NCI-H128 (cell line): ENCODE measurements around the gene RBM38.
"Not testable (repeated sequence)": the region's sequence is repeated elsewhere in the genome, so short reads cannot be mapped to it uniquely, and the experiment has no call there.

Experiments
- DNase-seq: peaks from one replicate; lab custom pipeline; 2025; ENCODE audit not compliant: unreplicated experiment; lab: John Stamatoyannopoulos, UW

Gene RBM38

DNA sequence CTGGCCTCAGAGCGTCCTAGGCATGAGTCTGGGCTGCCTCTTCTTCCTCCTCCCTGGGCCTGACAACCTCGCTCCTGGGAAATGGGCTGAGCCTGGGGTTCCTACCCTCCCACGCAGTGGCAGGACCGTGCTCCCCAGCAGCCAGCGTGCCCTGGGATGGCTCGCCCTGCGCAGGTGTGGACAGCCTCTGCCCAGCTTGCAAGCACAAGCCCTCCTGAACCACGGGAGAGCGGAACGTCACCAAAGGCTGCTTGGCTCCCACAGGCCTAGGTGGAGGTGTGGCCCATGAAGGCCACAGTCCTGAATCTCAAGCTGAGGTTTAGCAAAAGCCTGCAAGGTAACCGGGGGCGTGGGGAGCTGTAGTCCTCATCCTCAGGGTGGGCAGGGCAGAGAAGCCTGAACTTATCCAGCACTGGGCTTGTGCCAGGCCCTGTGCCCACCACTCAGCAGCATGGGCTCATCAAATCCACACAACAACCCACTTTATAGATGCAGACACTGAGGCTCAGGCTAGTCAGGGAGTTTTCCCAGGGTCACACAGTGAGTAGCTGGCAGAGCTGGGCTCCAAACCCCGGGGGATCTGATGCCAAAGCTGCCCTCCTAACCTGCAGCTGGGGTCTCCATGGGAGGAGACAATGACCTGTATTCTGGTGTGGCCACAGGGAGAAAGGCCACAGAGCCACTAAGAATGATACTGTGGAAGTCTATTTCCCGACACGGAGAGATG, 25.3 kb downstream of the RBM38 start:
- no peak for DNase-seq

DNA sequence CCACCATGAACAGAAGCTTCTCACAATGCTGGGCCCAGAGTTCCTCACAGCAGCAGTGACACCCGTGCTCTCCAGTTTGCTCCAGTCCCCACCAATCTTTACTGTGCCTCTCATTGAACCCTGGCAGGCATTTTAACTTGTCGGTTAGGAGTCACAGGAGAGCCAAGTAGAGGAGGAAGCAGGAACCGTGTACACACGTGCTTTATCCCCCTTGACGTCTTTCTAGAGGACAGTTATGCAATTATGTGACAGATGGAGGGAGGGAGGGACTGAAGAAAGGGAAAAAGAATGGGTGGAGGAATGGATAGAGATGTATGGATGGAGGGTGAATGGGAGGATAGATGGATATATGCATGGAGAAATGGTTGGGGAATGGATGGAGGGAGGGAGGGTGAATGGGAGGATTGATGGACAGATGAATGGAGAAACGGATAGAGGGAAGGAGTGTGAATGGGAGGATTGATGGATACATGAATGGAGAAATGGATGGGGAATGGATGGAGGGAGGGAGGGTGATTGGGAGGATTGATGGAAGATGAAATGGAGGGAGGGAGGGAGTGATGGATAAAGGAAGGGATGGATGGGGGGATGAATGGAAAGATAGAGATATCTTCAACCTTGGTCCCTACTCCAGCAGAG, 26.0 kb downstream of the RBM38 start:
- no peak for DNase-seq

DNA sequence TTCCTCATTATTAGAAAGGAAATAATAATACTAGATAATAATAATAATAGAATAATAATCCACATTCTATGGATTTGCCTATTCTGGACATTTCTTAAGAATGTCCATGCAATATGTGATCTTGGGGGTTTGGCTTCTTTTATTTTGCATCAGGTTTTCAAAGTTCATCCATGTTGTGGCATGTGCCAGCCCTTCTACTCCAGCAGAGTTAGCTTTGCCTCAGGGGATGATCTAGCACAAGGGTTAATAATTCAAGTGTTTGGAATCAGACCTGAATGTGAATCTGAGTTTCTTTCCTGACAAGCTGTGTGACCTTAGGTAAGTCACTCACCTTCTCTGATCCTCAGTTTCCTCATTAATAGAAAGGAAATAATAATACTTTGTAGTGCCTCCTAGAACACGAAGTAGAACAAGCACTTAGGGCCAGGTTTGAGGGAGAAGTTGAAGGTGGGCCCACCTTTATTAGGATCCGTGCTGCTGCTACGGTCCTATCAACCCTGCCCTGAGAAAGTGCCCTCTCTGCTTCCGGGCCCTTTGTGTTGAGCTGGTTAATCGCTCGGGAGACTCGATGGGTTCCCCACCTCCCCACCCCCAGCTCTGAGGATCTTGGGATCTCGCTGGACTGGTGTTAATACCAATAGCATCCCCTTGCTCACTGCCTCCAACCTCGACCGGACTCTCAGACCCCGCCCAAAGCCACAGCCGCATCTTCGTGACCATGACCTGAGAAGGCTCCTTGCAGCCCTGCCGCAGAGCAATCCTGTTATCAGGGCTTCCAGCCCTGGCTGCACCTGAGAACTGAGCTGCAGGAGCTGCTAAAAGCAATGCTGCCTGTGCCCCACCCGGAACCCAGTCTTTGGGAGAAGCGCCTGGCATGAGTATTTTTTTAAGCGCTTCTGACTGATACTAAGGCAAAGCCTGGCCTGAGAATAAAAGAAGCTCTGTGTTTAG, 26.9 kb downstream of the RBM38 start:
- DNase-seq, result no peak

DNA sequence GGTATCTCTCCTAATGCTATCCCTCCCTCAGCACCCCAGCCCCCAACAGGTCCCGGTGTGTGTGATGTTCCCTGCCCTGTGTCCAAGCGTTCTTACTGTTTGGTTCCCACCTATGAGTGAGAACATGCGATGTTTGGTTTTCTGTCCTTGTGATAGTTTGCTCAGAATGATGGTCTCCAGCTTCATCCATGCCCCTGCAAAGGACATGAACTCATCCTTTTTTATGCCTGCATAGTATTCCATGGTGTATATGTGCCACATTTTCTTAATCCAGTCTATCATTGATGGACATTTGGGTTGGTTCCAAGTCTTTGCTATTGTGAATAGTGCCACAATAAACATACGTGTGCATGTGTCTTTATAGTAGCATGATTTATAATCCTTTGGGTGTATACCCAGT, 28.3 kb downstream of the RBM38 start:
- DNase-seq, result not testable (repeated sequence)

DNA sequence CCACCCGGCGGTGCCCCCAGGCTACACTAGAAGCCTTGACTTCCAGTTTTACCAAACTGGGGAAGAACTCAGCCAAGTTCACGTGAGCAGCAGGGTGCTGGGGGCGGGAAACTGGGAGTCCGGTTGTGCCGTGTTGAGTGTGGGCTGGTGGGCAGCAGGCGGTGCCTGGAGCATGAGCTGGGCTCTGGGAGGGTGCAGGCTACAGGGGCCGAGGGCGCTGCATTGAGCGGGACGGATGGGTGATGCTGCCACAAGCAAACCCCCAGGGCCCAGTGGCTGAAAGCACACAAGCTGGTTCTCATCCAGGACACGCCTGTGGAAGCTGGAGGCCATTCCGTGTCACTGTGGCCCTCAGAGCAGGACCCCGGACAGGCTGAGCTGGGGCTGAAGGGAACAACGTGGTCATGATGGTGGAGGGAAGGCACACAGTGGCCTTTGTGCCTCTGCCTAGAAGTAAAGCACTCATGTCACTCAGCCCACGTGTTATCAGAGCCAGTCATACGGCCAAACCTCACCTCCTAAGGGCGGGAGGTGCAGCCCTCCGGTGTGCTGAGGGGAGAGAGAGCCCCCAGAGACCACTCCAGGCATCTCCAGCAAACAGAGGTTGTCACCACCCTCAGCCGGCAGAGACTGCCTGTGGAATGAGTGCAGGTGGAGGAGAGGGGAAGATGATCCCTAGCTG, 29.5 kb downstream of the RBM38 start:
- DNase-seq, result no peak

DNA sequence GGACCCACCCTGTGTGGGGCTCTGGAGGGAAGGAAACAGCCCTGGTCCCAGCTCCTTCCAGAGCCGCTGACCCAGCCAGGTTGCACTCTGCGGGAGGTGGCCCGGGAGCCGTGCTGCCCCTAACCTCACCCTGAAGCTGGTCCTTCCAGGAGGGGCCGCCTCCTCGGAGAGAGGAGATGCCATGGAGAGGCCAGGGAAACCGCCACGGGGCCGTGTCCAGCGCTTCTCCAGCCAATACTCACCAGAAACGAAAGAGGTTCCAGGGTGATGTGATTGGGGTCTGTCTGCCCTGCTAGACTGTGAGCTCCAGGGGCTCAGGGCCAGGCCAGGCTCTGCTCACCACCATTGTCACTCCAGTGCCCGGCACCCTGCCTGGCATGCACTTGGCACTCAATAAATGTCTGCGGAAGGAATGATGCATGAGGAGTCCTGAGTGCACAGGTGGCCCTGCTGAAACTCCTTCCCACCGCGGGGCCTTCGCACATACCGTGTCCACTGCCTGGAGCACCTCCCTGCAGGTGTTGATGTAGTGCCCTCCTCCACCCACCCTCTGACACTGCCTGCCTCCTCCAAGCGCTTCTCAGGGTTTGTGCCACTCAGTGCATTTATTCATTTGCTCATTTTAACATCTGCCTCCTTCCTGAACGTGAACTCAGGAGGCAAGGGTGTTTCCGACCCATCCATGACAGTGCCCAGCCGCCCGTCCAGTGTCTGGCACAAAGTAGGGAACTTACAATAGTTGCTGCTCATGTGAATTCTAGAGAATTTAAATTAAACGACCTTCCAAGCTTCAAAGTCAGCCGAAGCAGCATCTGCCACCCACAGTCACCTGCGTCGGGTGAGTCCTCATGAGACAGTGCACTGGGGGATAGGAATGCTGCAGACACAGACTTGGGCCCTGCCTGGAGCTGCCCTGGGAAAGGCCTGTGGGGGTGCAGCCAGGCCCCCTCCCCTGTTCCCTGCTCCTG, 30.3 kb downstream of the RBM38 start:
- DNase-seq, result no peak

DNA sequence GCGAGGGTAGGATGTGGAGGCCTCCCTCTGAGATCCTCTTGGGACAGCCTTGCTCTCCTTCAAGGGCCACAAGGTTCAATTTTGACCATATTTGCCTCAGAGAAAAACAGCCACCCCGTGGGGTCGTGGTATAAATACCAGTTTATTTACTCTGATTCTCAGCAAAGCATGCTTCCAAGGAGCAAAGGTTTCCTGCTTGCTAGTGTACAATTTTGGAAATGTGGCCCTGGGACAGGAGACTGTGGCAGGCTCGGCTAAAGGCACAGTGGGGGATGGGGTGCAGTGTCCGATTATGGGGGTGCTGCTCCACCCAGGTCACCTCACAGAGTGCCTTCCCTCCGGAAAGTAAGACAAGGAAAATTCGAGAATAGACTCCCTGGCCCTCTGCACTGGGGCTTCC, 31.1 kb downstream of the RBM38 start:
- DNase-seq, result no peak

DNA sequence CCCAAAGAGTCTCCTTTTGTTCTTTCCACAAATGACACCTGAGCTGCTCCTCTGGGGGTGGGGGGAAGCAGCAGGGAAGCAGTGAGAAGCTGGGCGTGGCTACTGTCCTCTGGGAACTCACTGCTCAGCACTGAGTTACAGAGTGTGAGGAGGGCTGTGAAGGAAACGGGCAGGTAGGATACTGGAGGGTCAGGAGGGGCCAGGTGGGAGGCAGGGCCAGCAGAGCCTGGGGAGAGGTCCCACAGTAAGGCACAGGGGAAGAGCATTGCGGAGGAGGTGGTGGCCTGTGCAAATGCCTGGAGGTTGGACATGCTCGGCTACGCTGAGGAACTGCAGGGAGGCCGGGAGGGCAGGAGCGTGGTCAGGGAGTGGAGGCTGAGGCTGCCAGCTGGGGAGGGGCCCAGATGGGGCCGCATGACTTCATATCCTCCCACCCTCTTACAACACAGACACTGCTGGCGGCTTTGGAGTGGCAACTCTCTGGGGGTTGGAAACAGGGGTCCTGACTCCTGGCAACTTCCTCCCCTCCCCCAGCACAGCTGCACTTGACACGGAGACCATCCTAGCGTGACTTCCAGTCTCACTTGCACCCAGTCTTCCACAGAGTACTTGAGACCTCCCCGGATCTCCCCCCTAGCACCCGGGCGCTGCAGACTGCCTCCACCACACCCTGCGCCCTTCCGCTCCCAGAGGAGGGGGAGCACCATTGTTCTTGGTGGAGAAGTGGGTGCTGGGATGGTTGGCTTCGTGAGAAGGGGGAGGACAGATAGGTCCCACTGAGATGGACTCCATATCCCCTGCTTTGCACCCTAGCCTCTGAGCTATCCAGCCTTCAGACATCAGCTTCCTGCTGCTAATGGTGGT, 34.2 kb downstream of the RBM38 start:
- DNase-seq, result no peak

DNA sequence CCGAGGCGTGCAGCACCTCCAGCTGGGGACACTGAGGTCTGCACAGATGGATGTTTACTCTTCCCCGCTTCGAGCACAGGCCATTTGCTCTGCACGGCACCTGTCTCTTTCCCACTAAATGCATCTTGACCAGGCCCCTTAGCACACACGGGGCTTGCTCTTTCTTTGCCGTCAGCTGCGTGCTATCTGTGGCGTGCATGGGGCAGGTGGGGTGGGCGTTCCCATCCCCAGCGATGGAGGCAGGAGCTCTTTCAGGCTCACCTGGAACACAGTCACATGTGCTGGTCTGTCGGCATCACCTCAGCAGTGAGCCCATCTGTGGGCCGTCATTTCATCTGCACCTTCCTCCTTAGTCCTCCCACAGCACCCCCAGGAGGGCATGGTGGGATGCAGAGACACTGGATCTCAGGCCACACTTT, 35.1 kb downstream of the RBM38 start:
- no peak for DNase-seq

DNA sequence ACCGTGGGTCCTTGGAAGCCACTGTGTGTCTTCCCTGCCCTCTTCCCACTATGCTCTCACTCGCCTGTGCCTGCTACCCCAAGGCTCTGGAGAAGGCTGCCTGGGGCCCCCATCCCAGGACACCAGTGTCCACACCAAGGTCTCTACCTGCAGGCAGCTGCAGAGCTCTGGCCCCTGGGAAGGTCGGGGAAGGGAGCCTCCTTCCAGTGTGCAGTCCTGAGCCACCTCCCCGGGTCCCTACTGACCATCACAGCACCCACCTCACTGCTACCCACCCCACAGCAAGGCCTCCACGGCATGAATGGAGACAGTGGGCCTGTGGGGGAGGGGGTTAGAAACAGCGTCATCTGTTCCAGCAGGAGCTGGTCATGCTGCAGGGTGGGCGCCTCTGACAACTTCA, 35.6 kb downstream of the RBM38 start:
- no peak for DNase-seq

DNA sequence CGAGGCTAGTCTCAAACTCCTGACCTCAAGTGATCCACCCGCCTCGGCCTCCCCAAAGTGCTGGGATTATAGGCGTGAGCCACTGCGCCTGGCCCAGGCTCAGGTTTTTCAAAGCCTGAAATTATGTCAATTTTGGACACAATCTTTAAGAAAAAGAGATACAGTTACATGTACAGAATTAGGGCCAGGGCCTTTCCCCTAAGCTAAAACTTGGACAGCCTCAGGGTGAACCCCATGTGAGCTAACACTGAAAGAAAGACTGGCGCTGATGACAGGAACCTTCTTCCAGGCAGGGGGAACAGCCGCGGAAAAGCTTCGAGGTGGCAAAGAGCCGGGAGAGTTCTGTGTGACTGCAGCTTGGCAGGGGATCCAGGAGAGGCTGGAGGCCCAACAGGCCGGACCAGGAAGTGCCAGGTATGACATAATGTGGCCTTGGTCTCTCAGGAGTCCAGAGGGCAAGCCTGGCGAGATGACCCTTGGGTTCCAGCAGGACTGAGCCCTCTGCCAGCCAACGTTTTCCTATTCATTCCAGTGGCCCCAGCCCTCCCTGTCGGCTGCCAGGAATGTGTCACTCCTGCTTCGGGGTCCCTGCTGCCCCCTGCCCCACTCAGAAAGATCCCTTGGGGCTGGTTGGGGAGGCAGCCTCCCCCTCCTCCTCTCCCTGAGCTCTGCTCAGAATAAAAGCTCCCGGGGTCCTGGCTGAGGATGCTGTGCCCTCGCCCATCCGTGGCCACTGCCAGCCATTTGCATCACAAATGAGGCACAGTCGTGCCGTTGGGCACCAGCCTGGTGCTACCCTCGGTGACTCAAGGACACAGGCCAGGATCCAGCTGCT, 37.3 kb downstream of the RBM38 start:
- DNase-seq, result no peak

DNA sequence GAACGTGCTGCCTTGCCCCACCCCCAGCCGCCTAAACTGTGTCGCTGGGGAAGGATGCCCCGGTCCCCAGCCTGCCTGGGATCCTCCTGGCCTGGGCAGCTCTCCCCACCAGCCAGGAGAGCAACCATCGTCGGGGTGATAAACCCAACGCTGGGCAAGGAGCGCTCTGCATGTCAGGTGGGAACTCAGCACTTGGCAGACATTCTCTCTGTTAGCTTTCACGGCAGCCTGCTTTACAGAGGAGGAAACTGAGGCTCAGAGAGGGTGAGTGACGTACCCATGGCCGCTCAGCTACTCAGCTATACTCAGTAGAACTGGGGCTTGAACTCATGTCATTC, 37.9 kb downstream of the RBM38 start:
- DNase-seq, result no peak

DNA sequence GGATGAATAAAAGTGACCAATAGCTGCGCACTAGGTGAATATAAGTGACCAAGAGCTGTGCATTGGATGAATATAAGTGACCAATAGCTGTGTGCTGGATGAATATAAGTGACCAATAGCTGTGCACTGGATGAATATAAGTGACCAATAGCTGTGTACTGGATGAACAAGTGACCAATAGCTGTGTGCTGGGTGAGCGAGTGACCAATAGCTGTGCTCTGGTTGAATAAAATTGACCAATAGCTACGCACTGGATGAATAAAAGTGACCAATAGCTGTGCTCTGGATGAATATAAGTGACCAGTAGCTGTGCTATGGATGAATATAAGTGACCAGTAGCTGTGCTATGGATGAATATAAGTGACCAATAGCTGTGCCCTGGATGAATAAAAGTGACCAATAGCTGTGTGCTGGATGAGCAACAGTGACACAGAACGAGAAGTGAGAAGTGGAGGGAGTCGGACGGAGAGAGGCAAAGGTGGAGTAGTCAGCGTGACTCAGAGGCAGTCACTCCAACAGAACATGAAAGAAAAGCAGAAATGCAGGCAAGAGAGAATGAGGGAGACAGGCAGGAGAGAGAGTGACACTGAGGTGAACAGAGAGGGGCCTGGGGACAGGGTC, 38.5 kb downstream of the RBM38 start:
- DNase-seq, result no peak

DNA sequence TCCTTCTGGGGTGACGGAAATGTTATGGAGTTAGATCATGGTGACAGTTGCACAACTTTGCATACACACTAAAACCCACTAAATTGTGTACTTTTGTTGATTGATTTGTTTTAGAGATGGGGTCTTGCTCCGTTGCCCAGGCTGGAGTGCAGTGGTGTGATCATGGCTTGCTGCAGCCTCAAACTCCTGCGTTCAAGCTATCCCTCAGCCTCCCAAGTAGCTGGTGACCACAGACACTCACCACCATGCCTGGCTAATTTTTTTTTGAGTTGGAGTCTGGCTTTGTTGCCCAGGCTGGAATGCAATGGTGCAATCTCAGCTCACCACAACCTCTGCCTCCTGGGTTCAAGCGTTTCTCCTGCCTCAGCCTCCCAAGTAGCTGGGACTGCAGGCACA, 39.0 kb downstream of the RBM38 start:
- DNase-seq, result not testable (repeated sequence)

DNA sequence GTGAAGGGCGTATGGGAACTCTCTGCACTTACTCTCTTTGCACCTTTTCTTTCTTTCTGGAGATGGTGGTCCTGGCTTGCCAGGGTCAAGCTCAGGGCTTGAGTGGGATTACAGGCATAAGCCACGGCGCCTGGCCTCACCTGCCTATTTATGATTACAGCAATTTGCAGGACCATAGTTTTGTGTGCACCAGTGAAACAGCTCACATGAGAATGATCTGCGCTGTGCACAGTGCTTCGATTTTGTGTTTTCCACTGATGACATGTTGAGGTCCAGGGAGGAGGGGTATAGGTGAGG, 40.3 kb downstream of the RBM38 start:
- no peak for DNase-seq

DNA sequence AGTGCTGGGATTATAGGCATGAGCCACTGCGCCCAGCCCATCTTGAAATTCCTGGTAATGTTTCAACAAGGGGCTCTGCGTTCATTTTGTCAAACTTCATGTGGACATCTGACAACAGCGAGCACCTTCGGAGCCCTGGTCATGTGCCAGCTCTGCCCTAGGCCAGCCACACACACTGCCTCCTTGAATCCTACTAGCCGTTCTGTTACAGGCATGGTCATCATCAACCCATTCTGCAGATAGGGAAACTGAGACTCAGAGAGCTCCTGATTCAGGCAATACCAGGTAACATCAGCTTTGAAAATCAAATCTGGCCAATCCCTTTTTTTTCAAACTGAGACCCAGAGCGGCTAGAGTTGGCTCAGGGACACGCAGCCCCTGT, 41.3 kb downstream of the RBM38 start:
- no peak for DNase-seq

DNA sequence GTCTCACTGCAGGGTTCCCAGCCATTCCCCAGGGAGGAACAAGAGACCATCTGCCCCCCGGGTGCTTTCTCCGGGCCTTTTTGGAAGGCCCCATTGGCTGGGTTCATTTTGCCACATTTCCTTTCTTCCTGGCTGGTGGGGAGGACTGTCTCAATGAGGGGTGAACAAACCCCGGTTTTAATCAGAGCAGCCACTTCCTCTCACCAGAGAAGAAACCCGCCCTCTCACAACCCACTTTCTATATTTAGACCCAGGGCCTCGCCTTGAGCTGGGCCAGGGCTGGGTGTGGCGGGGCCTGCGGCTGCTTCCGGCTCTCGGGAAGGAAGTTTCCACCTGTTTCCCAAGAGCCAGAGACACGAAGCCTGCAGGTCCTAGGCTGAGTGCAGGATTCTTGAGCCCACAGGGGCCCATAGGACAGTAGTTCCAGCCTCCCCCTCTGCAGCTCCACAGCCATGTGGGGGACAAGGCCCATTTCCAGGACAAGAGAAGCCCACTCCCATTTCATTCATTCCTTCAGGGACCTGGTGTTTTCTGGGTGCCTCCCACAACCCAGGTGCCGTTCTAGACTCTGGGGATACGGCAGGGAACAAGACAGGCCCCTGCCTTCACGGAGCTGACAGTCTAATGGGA, 41.8 kb downstream of the RBM38 start:
- DNase-seq, result no peak
